Measurements from ENCODE around the gene GHRHR. TPM values are rescaled to one million over a fixed set of nuclear protein-coding genes. Genes with fewer than 3 reads are reported as not detected.

Gene GHRHR
- total and polyA plus RNA-seq, 2 donors: 0.42 to 0.68 TPM

- Histone ChIP-seq H3K4me1 (ENCODE audit: control insufficient read depth in 2 of 2, insufficient read depth in 2 of 2, low read length in 2 of 2) (no peaks in the 10 kb centered on the region), H3K36me3 (ENCODE audit: control insufficient read depth in 2 of 2, insufficient read depth in 2 of 2, low read length in 1 of 2) (no peaks in the 10 kb centered on the region), H3K9me3 (ENCODE audit: control insufficient read depth in 2 of 2, insufficient read depth in 1 of 2, low read length in 1 of 2) (no peaks in the 10 kb centered on the region), H3K27ac (ENCODE audit: low read depth in 1 of 2, low read length in 1 of 2) (no peak overlapping the region), H3K27me3 (ENCODE audit: control insufficient read depth in 2 of 2, insufficient read depth in 1 of 2, low read length in 1 of 2) (peaks cover 3 to 12% of the 10 kb centered on the region in 2 donors), H3K4me3 (ENCODE audit: low read length in 2 of 2) (no peak overlapping the region)
- WGBS: 87% methylated on average over 26 of the region's 26 CpGs
- DNase-seq (ENCODE audit: low read depth in 6 of 9, low spot score in 9 of 9): no peak
These were observed 30.4 kb upstream of the GHRHR start for GRCh38 chr7:30933124-30933974.

GRCh38 chr7:30934225-30934624 is 29.5 kb upstream of the GHRHR start:
- Histone ChIP-seq H3K4me3 (ENCODE audit: low read length in 2 of 2) (no peak overlapping the region), H3K27me3 (ENCODE audit: control insufficient read depth in 2 of 2, insufficient read depth in 1 of 2, low read length in 1 of 2) (peaks cover 3 to 16% of the 10 kb centered on the region in 2 donors), H3K9me3 (ENCODE audit: control insufficient read depth in 2 of 2, insufficient read depth in 1 of 2, low read length in 1 of 2) (no peaks in the 10 kb centered on the region), H3K27ac (ENCODE audit: low read depth in 1 of 2, low read length in 1 of 2) (no peak overlapping the region), H3K4me1 (ENCODE audit: control insufficient read depth in 2 of 2, insufficient read depth in 2 of 2, low read length in 2 of 2) (peaks cover 0 to 3% of the 10 kb centered on the region in 2 donors), H3K36me3 (ENCODE audit: control insufficient read depth in 2 of 2, insufficient read depth in 2 of 2, low read length in 1 of 2) (no peaks in the 10 kb centered on the region)
- 94% methylated on average over 5 of the region's 5 CpGs for WGBS
- DNase-seq (ENCODE audit: low read depth in 6 of 9, low spot score in 9 of 9): no peak

DNA sequence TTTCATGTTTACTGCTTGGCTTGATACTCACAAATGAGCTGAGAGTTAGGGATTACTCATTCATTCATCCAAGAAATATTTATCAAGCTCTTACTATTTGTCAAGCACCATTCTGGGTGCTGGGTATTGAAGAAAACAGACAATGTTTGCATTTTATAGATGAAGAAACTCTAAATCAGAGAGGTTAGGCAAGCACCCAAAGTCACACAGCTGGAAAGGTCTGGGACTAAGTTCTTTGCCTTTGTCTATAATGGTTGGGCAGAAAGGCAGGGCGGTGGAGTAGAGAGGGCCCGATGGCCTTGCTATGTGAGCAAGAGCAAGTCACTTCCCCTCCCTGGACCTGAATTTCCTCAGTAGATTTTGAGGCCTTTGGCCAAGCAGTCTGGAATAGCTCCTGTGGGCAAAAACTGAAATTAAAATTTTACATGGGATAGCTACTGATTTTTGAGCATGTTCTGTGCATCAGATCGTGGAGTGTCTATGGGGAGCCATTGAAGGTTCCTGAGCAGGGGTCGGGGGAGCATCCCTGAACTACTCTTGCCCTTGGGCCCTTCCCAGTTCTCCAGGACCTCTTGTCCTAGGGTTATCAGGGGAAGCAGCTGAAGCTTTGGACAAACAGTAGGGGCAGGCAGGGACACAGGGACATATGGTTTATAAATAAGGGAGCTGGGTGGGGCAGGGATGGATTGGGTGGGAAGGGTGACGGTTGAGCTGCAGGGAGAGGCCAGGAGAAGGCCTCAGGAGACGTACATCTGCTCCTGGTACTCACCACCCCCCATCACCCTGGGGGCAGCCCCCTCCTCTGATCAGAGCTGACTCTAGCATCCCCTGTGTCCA is 28.8 kb upstream of the GHRHR start:
- Histone ChIP-seq H3K9me3 (ENCODE audit: control insufficient read depth in 2 of 2, insufficient read depth in 1 of 2, low read length in 1 of 2) (no peaks in the 10 kb centered on the region), H3K27ac (ENCODE audit: low read depth in 1 of 2, low read length in 1 of 2) (no peak overlapping the region), H3K4me1 (ENCODE audit: control insufficient read depth in 2 of 2, insufficient read depth in 2 of 2, low read length in 2 of 2) (peaks cover 0 to 3% of the 10 kb centered on the region in 2 donors), H3K36me3 (ENCODE audit: control insufficient read depth in 2 of 2, insufficient read depth in 2 of 2, low read length in 1 of 2) (no peaks in the 10 kb centered on the region), H3K4me3 (ENCODE audit: low read length in 2 of 2) (no peak overlapping the region), H3K27me3 (ENCODE audit: control insufficient read depth in 2 of 2, insufficient read depth in 1 of 2, low read length in 1 of 2) (peaks cover 3 to 16% of the 10 kb centered on the region in 2 donors)
- no peak for DNase-seq (ENCODE audit: low read depth in 6 of 9, low spot score in 9 of 9)
- WGBS: 90% methylated on average over 6 of the region's 6 CpGs

DNA sequence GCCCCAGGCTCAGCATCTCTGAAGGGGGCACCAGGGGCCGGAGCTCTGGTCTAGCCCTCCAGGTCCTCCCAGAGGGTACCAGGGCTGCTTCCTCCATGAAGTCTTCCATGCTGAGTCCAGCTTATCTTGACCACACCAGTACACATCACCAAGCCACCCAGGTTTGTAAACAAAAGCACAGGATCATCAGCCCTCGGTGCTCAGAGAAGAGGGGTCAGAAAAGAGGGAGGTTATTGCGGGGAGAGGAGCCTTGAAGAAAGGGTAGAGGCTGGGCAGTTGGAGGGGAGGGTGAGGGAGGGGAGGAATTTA is 28.2 kb upstream of the GHRHR start:
- 94% methylated on average over 3 of the region's 3 CpGs for WGBS
- Histone ChIP-seq H3K27ac (ENCODE audit: low read depth in 1 of 2, low read length in 1 of 2) (no peak overlapping the region), H3K4me1 (ENCODE audit: control insufficient read depth in 2 of 2, insufficient read depth in 2 of 2, low read length in 2 of 2) (peaks cover 0 to 3% of the 10 kb centered on the region in 2 donors), H3K4me3 (ENCODE audit: low read length in 2 of 2) (no peak overlapping the region), H3K9me3 (ENCODE audit: control insufficient read depth in 2 of 2, insufficient read depth in 1 of 2, low read length in 1 of 2) (no peaks in the 10 kb centered on the region), H3K27me3 (ENCODE audit: control insufficient read depth in 2 of 2, insufficient read depth in 1 of 2, low read length in 1 of 2) (peaks cover 3 to 16% of the 10 kb centered on the region in 2 donors), H3K36me3 (ENCODE audit: control insufficient read depth in 2 of 2, insufficient read depth in 2 of 2, low read length in 1 of 2) (no peaks in the 10 kb centered on the region)
- DNase-seq (ENCODE audit: low read depth in 6 of 9, low spot score in 9 of 9): no peak

DNA sequence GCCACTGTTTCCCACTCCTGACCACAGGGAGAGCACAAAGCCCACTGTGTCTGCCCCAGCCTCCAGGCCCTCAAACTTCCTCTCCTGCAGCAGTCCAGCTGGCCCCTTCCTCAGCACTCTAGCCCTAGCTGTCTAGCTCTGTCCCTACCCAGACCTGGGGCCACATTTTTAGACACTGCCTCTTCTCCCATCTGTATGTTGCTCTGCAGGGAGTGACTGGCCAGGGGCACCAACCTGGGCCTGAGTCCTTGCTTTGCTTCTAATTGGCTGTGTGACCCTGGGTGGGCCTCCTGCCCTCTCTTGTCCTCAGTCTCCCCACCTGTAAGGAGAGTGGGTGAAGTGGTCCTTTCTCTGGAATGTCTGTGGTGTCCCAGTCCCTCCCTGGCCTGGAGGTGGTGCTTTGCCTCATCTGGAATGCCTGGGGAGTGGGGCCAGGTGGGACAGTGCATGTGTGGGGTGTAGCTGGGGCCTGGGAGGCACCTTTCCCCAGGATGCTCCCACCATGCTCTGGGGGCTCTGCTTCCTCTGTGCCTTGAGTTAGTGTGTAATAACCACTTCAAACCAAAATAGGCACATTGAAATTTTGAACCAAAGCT is 27.0 kb upstream of the GHRHR start:
- no peak overlapping the region for H3K27ac ChIP-seq (ENCODE audit: low read depth in 1 of 2, low read length in 1 of 2)
- H3K9me3 ChIP-seq (ENCODE audit: control insufficient read depth in 2 of 2, insufficient read depth in 1 of 2, low read length in 1 of 2): no peaks in the 10 kb centered on the region
- H3K27me3 ChIP-seq (ENCODE audit: control insufficient read depth in 2 of 2, insufficient read depth in 1 of 2, low read length in 1 of 2): peaks cover 3 to 18% of the 10 kb centered on the region in 2 donors
- H3K4me3 ChIP-seq (ENCODE audit: low read length in 2 of 2): no peak overlapping the region
- DNase-seq (ENCODE audit: low read depth in 6 of 9, low spot score in 9 of 9): no peak
- H3K4me1 ChIP-seq (ENCODE audit: control insufficient read depth in 2 of 2, insufficient read depth in 2 of 2, low read length in 2 of 2): peaks cover 0 to 3% of the 10 kb centered on the region in 2 donors
- no peaks in the 10 kb centered on the region for H3K36me3 ChIP-seq (ENCODE audit: control insufficient read depth in 2 of 2, insufficient read depth in 2 of 2, low read length in 1 of 2)

- no peak for DNase-seq (ENCODE audit: low read depth in 6 of 9, low spot score in 9 of 9)
- 44% methylated on average over 3 of the region's 3 CpGs for WGBS
- Histone ChIP-seq H3K9me3 (ENCODE audit: control insufficient read depth in 2 of 2, insufficient read depth in 1 of 2, low read length in 1 of 2) (no peaks in the 10 kb centered on the region), H3K4me3 (ENCODE audit: low read length in 2 of 2) (no peak overlapping the region), H3K27ac (ENCODE audit: low read depth in 1 of 2, low read length in 1 of 2) (no peak overlapping the region), H3K36me3 (ENCODE audit: control insufficient read depth in 2 of 2, insufficient read depth in 2 of 2, low read length in 1 of 2) (no peaks in the 10 kb centered on the region), H3K4me1 (ENCODE audit: control insufficient read depth in 2 of 2, insufficient read depth in 2 of 2, low read length in 2 of 2) (peaks cover 0 to 3% of the 10 kb centered on the region in 2 donors), H3K27me3 (ENCODE audit: control insufficient read depth in 2 of 2, insufficient read depth in 1 of 2, low read length in 1 of 2) (peaks cover 3 to 18% of the 10 kb centered on the region in 2 donors)
These were observed 26.3 kb upstream of the GHRHR start for GRCh38 chr7:30937416-30937815.

DNA sequence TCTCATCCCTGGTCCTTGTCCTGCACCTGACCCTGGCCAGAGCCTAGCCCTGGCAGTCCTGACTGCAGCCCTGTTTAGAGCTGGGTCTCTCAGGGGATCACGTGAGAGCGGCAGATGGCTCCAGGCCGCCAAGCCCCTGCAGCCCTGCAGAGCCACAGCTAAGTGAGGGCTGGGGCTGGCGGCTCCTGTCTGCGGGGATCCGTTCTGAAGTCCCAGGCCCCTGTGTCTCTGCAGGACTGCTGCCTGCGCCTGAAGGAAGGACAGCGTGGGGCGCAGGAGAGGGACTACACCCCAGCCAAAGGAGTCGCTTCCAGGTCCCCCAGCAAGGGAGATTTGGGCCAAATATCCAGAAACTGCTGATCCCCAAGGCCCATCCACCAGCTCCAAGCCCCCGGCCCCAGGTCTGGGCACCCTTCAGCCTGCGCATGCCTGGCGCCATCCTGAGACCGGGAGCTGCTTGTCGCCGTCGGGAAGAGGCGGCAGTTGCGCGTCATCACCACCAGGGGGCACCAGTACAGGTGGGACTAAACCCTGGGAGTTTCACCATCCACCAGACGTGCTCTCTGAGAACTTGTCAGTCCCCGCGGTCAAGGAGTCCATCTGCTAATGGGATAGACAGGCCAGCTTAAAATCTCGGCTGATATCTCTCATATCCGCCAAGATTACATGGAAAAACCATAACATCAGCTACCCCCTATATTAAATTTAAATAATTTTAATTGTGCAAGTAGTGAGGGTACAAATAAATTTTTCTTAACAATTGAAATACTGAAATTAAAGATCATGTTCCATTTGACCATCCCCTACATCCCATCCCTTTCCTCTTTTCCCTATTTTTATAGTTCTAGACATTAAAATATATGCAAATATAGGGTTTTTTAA is 25.1 kb upstream of the GHRHR start:
- Histone ChIP-seq H3K27ac (ENCODE audit: low read depth in 1 of 2, low read length in 1 of 2) (no peak overlapping the region), H3K36me3 (ENCODE audit: control insufficient read depth in 2 of 2, insufficient read depth in 2 of 2, low read length in 1 of 2) (no peaks in the 10 kb centered on the region), H3K9me3 (ENCODE audit: control insufficient read depth in 2 of 2, insufficient read depth in 1 of 2, low read length in 1 of 2) (no peaks in the 10 kb centered on the region), H3K4me1 (ENCODE audit: control insufficient read depth in 2 of 2, insufficient read depth in 2 of 2, low read length in 2 of 2) (peaks cover 0 to 3% of the 10 kb centered on the region in 2 donors), H3K4me3 (ENCODE audit: low read length in 2 of 2) (no peak overlapping the region), H3K27me3 (ENCODE audit: control insufficient read depth in 2 of 2, insufficient read depth in 1 of 2, low read length in 1 of 2) (peaks cover 3 to 18% of the 10 kb centered on the region in 2 donors)
- DNase-seq (ENCODE audit: low read depth in 6 of 9, low spot score in 9 of 9): peak; percentile 11 to 67 (median 39)
- 19% methylated on average over 25 of the region's 25 CpGs for WGBS

DNA sequence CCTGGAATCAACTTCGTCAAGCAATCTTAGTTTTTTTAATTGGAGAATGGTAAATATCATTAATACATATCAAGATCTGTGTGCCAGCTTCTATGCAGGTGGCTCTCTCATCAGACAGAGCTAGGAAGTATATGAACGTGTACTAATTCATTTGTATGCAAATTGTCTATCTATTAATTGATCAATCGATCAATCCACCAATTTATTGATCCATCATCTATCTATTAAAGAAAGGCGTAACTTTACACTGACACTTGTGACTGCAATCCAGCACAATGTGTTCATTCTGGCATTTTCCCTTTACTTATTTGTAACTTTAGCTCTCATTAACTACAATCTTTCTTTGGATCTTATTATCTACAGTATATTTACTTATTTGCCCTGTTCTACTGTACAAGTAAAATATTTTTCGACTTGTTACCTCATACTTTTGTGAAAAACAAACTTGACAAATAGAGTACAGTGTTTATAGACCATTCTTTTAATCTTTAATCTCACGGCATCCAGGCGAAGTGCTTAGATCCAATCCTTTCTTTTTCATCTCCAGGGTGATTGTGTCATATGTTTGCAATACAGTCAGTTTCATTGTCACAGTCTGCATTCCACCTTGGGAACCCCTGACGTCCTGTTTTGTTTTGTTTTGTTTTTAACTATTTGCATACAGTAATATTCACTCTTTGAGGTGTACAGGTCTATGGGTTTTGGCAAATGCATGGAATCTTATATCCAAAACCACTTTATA is 22.0 kb upstream of the GHRHR start:
- H3K27me3 ChIP-seq (ENCODE audit: control insufficient read depth in 2 of 2, insufficient read depth in 1 of 2, low read length in 1 of 2): peaks cover 3 to 16% of the 10 kb centered on the region in 2 donors
- no peak overlapping the region for H3K4me3 ChIP-seq (ENCODE audit: low read length in 2 of 2)
- H3K4me1 ChIP-seq (ENCODE audit: control insufficient read depth in 2 of 2, insufficient read depth in 2 of 2, low read length in 2 of 2): peaks cover 0 to 3% of the 10 kb centered on the region in 2 donors
- 67% methylated on average over 8 of the region's 8 CpGs for WGBS
- no peak for DNase-seq (ENCODE audit: low read depth in 6 of 9, low spot score in 9 of 9)
- H3K9me3 ChIP-seq (ENCODE audit: control insufficient read depth in 2 of 2, insufficient read depth in 1 of 2, low read length in 1 of 2): no peaks in the 10 kb centered on the region
- H3K27ac ChIP-seq (ENCODE audit: low read depth in 1 of 2, low read length in 1 of 2): no peak overlapping the region
- no peaks in the 10 kb centered on the region for H3K36me3 ChIP-seq (ENCODE audit: control insufficient read depth in 2 of 2, insufficient read depth in 2 of 2, low read length in 1 of 2)
